Activated naive CD4-positive, alpha-beta T cell treated with anti-CD3 and anti-CD28 coated beads, Interleukin-2, amount 10 ng/mL, durations not matched to agents 7 days and 5 days (primary cell): ENCODE data around the gene CCDC34.

ENCODE experiments used
- CTCF ChIA-PET: fragments of 350-600 bp; sonication (Branson Sonifier 250); formaldehyde crosslinking; loops from one replicate; lab custom pipeline; 2021; ENCODE audit warnings: antibody characterized with exemption; lab: Charles Lee
- DNase-seq: peaks from one replicate; pipeline ENCODE4 v3.0.0-alpha.2; 2020
- H3K27ac Mint-ChIP-seq: one replicate; pipeline ENCODE4 v1.8.0; 2021; ENCODE audit warnings: mild to moderate bottlenecking, moderate library complexity, mixed read lengths
- H3K27me3 Mint-ChIP-seq: one replicate; pipeline ENCODE4 v1.8.0; 2021; ENCODE audit warnings: mild to moderate bottlenecking, mixed read lengths
- H3K36me3 Mint-ChIP-seq: one replicate; pipeline ENCODE4 v1.8.0; 2021; ENCODE audit warnings: mixed read lengths
- H3K4me1 Mint-ChIP-seq: one replicate; pipeline ENCODE4 v1.8.0; 2021; ENCODE audit warnings: mixed read lengths
- H3K4me3 Mint-ChIP-seq: one replicate; pipeline ENCODE4 v1.8.0; 2021; ENCODE audit warnings: mild to moderate bottlenecking, moderate library complexity, mixed read lengths
- H3K9me3 Mint-ChIP-seq: one replicate; pipeline ENCODE4 v1.8.0; 2021; ENCODE audit warnings: mixed read lengths

Gene CCDC34

GRCh38 chr11:27362749-27363575 lies at the start of gene CCDC34:
TSS of gene CCDC34 (minus strand) at chr11:27363215. CDS start at chr11:27363194, 21 bp downstream.
- H3K9me3 Mint-ChIP-seq = no peaks in the 10 kb centered on the region
- CTCF ChIA-PET = interaction anchor here (2.3 kb wide), 1 partner anchor 123 kb away, joined by 5 read pairs; no protein-coding TSS in a partner anchor

GRCh38 chr11:27412192-27412691 lies 49.2 kb upstream of the CCDC34 start:
- DNase-seq = no peak
- Mint-ChIP-seq H3K4me1 (no peaks in the 10 kb centered on the region), H3K4me3 (no peak overlapping the region), H3K27ac (no peak overlapping the region), H3K9me3 (no peaks in the 10 kb centered on the region), H3K36me3 (no peaks in the 10 kb centered on the region), H3K27me3 (no peaks in the 10 kb centered on the region)
- CTCF ChIA-PET = interaction anchor here (1.9 kb wide), 1 partner anchor 9 kb away, joined by 5 read pairs; no protein-coding TSS in a partner anchor

More at GRCh38 chr11:27362749-27363575, at the start of gene CCDC34:
- peak; percentile 93 for DNase-seq
- Mint-ChIP-seq H3K27ac (peak within 1 kb of the TSS; percentile 63), H3K27me3 (no peaks in the 10 kb centered on the region), H3K4me1 (peaks cover 23% of the 10 kb centered on the region), H3K4me3 (peak within 1 kb of the TSS; percentile 86), H3K36me3 (no peaks in the 10 kb centered on the region)

GRCh38 chr11:27411328-27411727 lies 48.3 kb upstream of the CCDC34 start:
- no peaks in the 10 kb centered on the region for H3K36me3 Mint-ChIP-seq
- H3K4me3 Mint-ChIP-seq = no peak overlapping the region
- H3K9me3 Mint-ChIP-seq = no peaks in the 10 kb centered on the region
- H3K27ac Mint-ChIP-seq = no peak overlapping the region
- no peaks in the 10 kb centered on the region for H3K27me3 Mint-ChIP-seq
- no peaks in the 10 kb centered on the region for H3K4me1 Mint-ChIP-seq
- CTCF ChIA-PET = interaction anchor here (1.9 kb wide), 1 partner anchor 10 kb away, joined by 5 read pairs; no protein-coding TSS in a partner anchor
- DNase-seq = no peak

GRCh38 chr11:27410272-27410671 lies 47.3 kb upstream of the CCDC34 start:
- CTCF ChIA-PET = no interaction called here
- DNase-seq = no peak
- no peaks in the 10 kb centered on the region for H3K36me3 Mint-ChIP-seq
- no peaks in the 10 kb centered on the region for H3K4me1 Mint-ChIP-seq
- no peak overlapping the region for H3K27ac Mint-ChIP-seq
- H3K27me3 Mint-ChIP-seq = no peaks in the 10 kb centered on the region
- H3K4me3 Mint-ChIP-seq = no peak overlapping the region
- no peaks in the 10 kb centered on the region for H3K9me3 Mint-ChIP-seq

GRCh38 chr11:27409742-27410141 lies 46.7 kb upstream of the CCDC34 start:
- Mint-ChIP-seq H3K4me3 (no peak overlapping the region), H3K9me3 (no peaks in the 10 kb centered on the region), H3K27me3 (no peaks in the 10 kb centered on the region), H3K27ac (no peak overlapping the region), H3K4me1 (no peaks in the 10 kb centered on the region), H3K36me3 (no peaks in the 10 kb centered on the region)
- CTCF ChIA-PET = no interaction called here
- DNase-seq = no peak

GRCh38 chr11:27409049-27409448 lies 46.0 kb upstream of the CCDC34 start:
- CTCF ChIA-PET = no interaction called here
- Mint-ChIP-seq H3K4me1 (no peaks in the 10 kb centered on the region), H3K9me3 (no peaks in the 10 kb centered on the region), H3K36me3 (no peaks in the 10 kb centered on the region), H3K27me3 (no peaks in the 10 kb centered on the region), H3K4me3 (no peak overlapping the region), H3K27ac (no peak overlapping the region)
- no peak for DNase-seq

- CTCF ChIA-PET = no interaction called here
- Mint-ChIP-seq H3K36me3 (no peaks in the 10 kb centered on the region), H3K27me3 (no peaks in the 10 kb centered on the region), H3K27ac (no peak overlapping the region), H3K4me1 (no peaks in the 10 kb centered on the region), H3K4me3 (no peak overlapping the region), H3K9me3 (no peaks in the 10 kb centered on the region)
- DNase-seq = no peak
These were observed 45.3 kb upstream of the CCDC34 start for GRCh38 chr11:27408246-27408800.

GRCh38 chr11:27406498-27407354 lies 43.7 kb upstream of the CCDC34 start:
- Mint-ChIP-seq H3K27me3 (no peaks in the 10 kb centered on the region), H3K4me3 (no peak overlapping the region), H3K4me1 (no peaks in the 10 kb centered on the region), H3K9me3 (no peaks in the 10 kb centered on the region), H3K36me3 (no peaks in the 10 kb centered on the region), H3K27ac (no peak overlapping the region)
- DNase-seq = no peak
- CTCF ChIA-PET = interaction anchor here (1.1 kb wide), 1 partner anchor 22 kb away, joined by 4 read pairs; no protein-coding TSS in a partner anchor

GRCh38 chr11:27405134-27405533 lies 42.1 kb upstream of the CCDC34 start:
- CTCF ChIA-PET = no interaction called here
- H3K4me1 Mint-ChIP-seq = no peaks in the 10 kb centered on the region
- H3K27me3 Mint-ChIP-seq = no peaks in the 10 kb centered on the region
- H3K9me3 Mint-ChIP-seq = no peaks in the 10 kb centered on the region
- H3K27ac Mint-ChIP-seq = no peak overlapping the region
- H3K4me3 Mint-ChIP-seq = no peak overlapping the region
- no peaks in the 10 kb centered on the region for H3K36me3 Mint-ChIP-seq
- DNase-seq = no peak

GRCh38 chr11:27404427-27404826 lies 41.4 kb upstream of the CCDC34 start:
- CTCF ChIA-PET = no interaction called here
- no peaks in the 10 kb centered on the region for H3K27me3 Mint-ChIP-seq

GRCh38 chr11:27403195-27403594 lies 40.2 kb upstream of the CCDC34 start:
- Mint-ChIP-seq H3K9me3 (no peaks in the 10 kb centered on the region), H3K4me3 (no peak overlapping the region), H3K27ac (no peak overlapping the region), H3K27me3 (no peaks in the 10 kb centered on the region), H3K4me1 (no peaks in the 10 kb centered on the region), H3K36me3 (no peaks in the 10 kb centered on the region)
- CTCF ChIA-PET = no interaction called here
- no peak for DNase-seq

More at GRCh38 chr11:27404427-27404826, 41.4 kb upstream of the CCDC34 start:
- H3K36me3 Mint-ChIP-seq = no peaks in the 10 kb centered on the region
- H3K4me1 Mint-ChIP-seq = no peaks in the 10 kb centered on the region
- no peak overlapping the region for H3K4me3 Mint-ChIP-seq
- no peak for DNase-seq
- no peaks in the 10 kb centered on the region for H3K9me3 Mint-ChIP-seq
- H3K27ac Mint-ChIP-seq = no peak overlapping the region

- H3K4me1 Mint-ChIP-seq = no peaks in the 10 kb centered on the region
- CTCF ChIA-PET = no interaction called here
- no peak for DNase-seq
- no peak overlapping the region for H3K27ac Mint-ChIP-seq
- no peak overlapping the region for H3K4me3 Mint-ChIP-seq
- no peaks in the 10 kb centered on the region for H3K27me3 Mint-ChIP-seq
- H3K36me3 Mint-ChIP-seq = no peaks in the 10 kb centered on the region
- H3K9me3 Mint-ChIP-seq = no peaks in the 10 kb centered on the region
These were observed 39.4 kb upstream of the CCDC34 start for GRCh38 chr11:27402450-27402849.

- Mint-ChIP-seq H3K36me3 (no peaks in the 10 kb centered on the region), H3K4me3 (no peak overlapping the region), H3K27me3 (no peaks in the 10 kb centered on the region), H3K27ac (no peak overlapping the region), H3K9me3 (no peaks in the 10 kb centered on the region), H3K4me1 (no peaks in the 10 kb centered on the region)
- no peak for DNase-seq
- CTCF ChIA-PET = no interaction called here
These were observed 38.9 kb upstream of the CCDC34 start for GRCh38 chr11:27401833-27402316.

GRCh38 chr11:27401280-27401832 lies 38.3 kb upstream of the CCDC34 start:
- DNase-seq = no peak
- Mint-ChIP-seq H3K4me3 (no peak overlapping the region), H3K4me1 (no peaks in the 10 kb centered on the region), H3K27ac (no peak overlapping the region), H3K27me3 (no peaks in the 10 kb centered on the region), H3K36me3 (no peaks in the 10 kb centered on the region), H3K9me3 (no peaks in the 10 kb centered on the region)
- CTCF ChIA-PET = no interaction called here
